K562 (cell line): ENCODE results near the gene STYXL1. TPM values are rescaled to one million over a fixed set of nuclear protein-coding genes. Genes with fewer than 3 reads are reported as not detected.

ENCODE experiments used
- BRF1 ChIP-seq: IDR thresholded peaks from 3 replicates; pipeline ENCODE4 v1.6.1; 2011; ENCODE audit warnings: borderline replicate concordance, mild to moderate bottlenecking; ENCODE audit not compliant: insufficient read length; ENCODE audit errors: extremely low read depth
- HEY1 ChIP-seq: fragments of 250-450 bp; sonication (Bioruptor Pico); IDR thresholded peaks from 2 replicates; pipeline ENCODE4 v1.5.0; 2020; ENCODE audit warnings: mild to moderate bottlenecking, moderate library complexity, borderline replicate concordance
- LEF1 ChIP-seq: fragments of 450-650 bp; IDR thresholded peaks from 2 replicates; pipeline ENCODE4 v1.6.1; 2016; ENCODE audit warnings: mild to moderate bottlenecking
- MGA ChIP-seq: fragments of 450-650 bp; IDR thresholded peaks from 2 replicates; pipeline ENCODE4 v1.6.1; 2016; ENCODE audit warnings: mild to moderate bottlenecking, moderate library complexity
- NEUROD1 ChIP-seq: fragments of 150-350 bp; IDR thresholded peaks from 2 replicates; pipeline ENCODE4 v1.6.1; 2014; ENCODE audit warnings: borderline replicate concordance, low read length, low read depth; ENCODE audit not compliant: partially characterized antibody
- RUNX1 ChIP-seq: sonication (generic); IDR thresholded peaks from 2 replicates; pipeline ENCODE4 v1.6.1; 2016; ENCODE audit warnings: antibody characterized with exemption, low read depth
- ZNF431 ChIP-seq: sonication (generic); formaldehyde crosslinking; IDR thresholded peaks from 2 replicates; pipeline ENCODE4 v1.8.0; 2022; ENCODE audit warnings: mild to moderate bottlenecking, missing genetic modification reagents
- ZNF561 ChIP-seq: fragments of 450-650 bp; formaldehyde crosslinking; conservative IDR thresholded peaks from 2 replicates; pipeline ENCODE4 v1.4.0; 2020; ENCODE audit warnings: mild to moderate bottlenecking, moderate library complexity
- ZNF589 ChIP-seq: fragments of 200-800 bp; sonication (Bioruptor generic); IDR thresholded peaks from 2 replicates; pipeline ENCODE4 v1.6.1; 2016; ENCODE audit warnings: low read depth, missing genetic modification characterization, missing compliant biosample characterization
- polyA plus RNA-seq, 8 experiments: library from polyadenylated mRNA; depleted of rRNA in 4 of 8; stranded (reverse) in 5 of 8; unstranded in 3 of 8; fragments of >200 nt; fragmentation: Nextera tagmentation in 2 of 8; fragmentation: Illumina TruSeq in 1 of 8; extraction: Ambion mirVana in 2 of 8; extraction: Trizol in 1 of 8; gene quantifications; 2 replicates each; pipeline versions ENCODE4 v1.2.1 to v1.2.3, GENCODE V29; 2011 to 2014; ENCODE audit warnings: inconsistent platforms in 1 of 8, missing spikeins in 1 of 8
- total RNA-seq, 7 experiments: library from RNA; depleted of rRNA in 6 of 7; stranded (reverse); fragments of >200 nt in 6 of 7; fragmentation: Illumina TruSeq in 2 of 7; extraction: Trizol in 2 of 7; gene quantifications; 2 replicates each; pipeline versions ENCODE4 v1.2.1 to v1.2.3, GENCODE V29; 2011 to 2021; ENCODE audit warnings: low replicate concordance in 1 of 7
- TF ChIP-seq, protein P1 (sequence below): fragments of 450-650 bp; IDR thresholded peaks from 2 replicates; pipeline ENCODE4 v1.6.1; 2016

STYXL1 gene
- total and polyA plus RNA-seq, 9 of the 15 experiments (the other 6 are each of a cell fraction or from before 2014, with no cell fraction given) = 36.5 to 97.2 (median 49.9) TPM

GRCh38 chr7:75996476-75996875 is 51.3 kb downstream of the STYXL1 start (continued):
- TF ChIP-seq MGA (no peak), ZNF561 (CRISPR knock-in tag) (no peak), ZNF431 (CRISPR knock-in tag) (no peak), NEUROD1 (no peak), BRF1 (no peak), RUNX1 (no peak), LEF1 (no peak), ZNF589 (CRISPR knock-in tag) (no peak), HEY1 (CRISPR knock-in tag) (no peak)
- TF ChIP-seq, protein P1, sequence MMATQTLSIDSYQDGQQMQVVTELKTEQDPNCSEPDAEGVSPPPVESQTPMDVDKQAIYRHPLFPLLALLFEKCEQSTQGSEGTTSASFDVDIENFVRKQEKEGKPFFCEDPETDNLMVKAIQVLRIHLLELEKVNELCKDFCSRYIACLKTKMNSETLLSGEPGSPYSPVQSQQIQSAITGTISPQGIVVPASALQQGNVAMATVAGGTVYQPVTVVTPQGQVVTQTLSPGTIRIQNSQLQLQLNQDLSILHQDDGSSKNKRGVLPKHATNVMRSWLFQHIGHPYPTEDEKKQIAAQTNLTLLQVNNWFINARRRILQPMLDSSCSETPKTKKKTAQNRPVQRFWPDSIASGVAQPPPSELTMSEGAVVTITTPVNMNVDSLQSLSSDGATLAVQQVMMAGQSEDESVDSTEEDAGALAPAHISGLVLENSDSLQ = no peak
